ENCODE data around the gene TBX2. TPM values are rescaled to one million over a fixed set of nuclear protein-coding genes. Genes with fewer than 3 reads are reported as not detected.

The TBX2 gene
- polyA plus RNA-seq, 2 donors: 5.6 to 6.2 TPM

GRCh38 chr17:61449707-61450640, 50.3 kb downstream of the TBX2 start:
- H3K27me3 ChIP-seq (ENCODE audit: control insufficient read depth in 1 of 2, insufficient read depth in 2 of 2, low read length in 2 of 2): peaks cover 0 to 22% of the 10 kb centered on the region in 2 donors

GRCh38 chr17:61450641-61451537, 51.2 kb downstream of the TBX2 start:
- Histone ChIP-seq H3K27me3 (ENCODE audit: control insufficient read depth in 1 of 2, insufficient read depth in 2 of 2, low read length in 2 of 2) (peaks cover 3 to 23% of the 10 kb centered on the region in 2 donors), H3K27ac (ENCODE audit: low read depth in 2 of 2, low read length in 1 of 2) (no peak overlapping the region), H3K4me3 (ENCODE audit: low read depth in 1 of 2, low read length in 2 of 2) (no peak overlapping the region), H3K9me3 (ENCODE audit: control insufficient read depth in 2 of 2, insufficient read depth in 1 of 2, low read depth in 1 of 2, low read length in 1 of 2) (peaks cover 0 to 8% of the 10 kb centered on the region in 2 donors), H3K36me3 (ENCODE audit: control insufficient read depth in 2 of 2, insufficient read depth in 2 of 2, low read length in 1 of 2) (no peaks in the 10 kb centered on the region), H3K4me1 (ENCODE audit: control insufficient read depth in 2 of 2, insufficient read depth in 2 of 2, low read length in 1 of 2) (peaks cover 6 to 12% of the 10 kb centered on the region in 2 donors)
- WGBS, 2 donors: 81 to 83% methylated on average over 16 to 19 of the region's 19 CpGs

More at GRCh38 chr17:61449707-61450640, 50.3 kb downstream of the TBX2 start:
- WGBS, 2 donors: 89 to 90% methylated on average over 9 of the region's 9 CpGs
- H3K4me1 ChIP-seq (ENCODE audit: control insufficient read depth in 2 of 2, insufficient read depth in 2 of 2, low read length in 1 of 2): peaks cover 6 to 12% of the 10 kb centered on the region in 2 donors
- H3K9me3 ChIP-seq (ENCODE audit: control insufficient read depth in 2 of 2, insufficient read depth in 1 of 2, low read depth in 1 of 2, low read length in 1 of 2): peaks cover 0 to 8% of the 10 kb centered on the region in 2 donors
- H3K4me3 ChIP-seq (ENCODE audit: low read depth in 1 of 2, low read length in 2 of 2): no peak overlapping the region
- no peaks in the 10 kb centered on the region for H3K36me3 ChIP-seq (ENCODE audit: control insufficient read depth in 2 of 2, insufficient read depth in 2 of 2, low read length in 1 of 2)
- no peak overlapping the region for H3K27ac ChIP-seq (ENCODE audit: low read depth in 2 of 2, low read length in 1 of 2)

- peak overlapping the region in 1 of 2 donors; percentile 36 for H3K4me3 ChIP-seq (ENCODE audit: low read depth in 1 of 2, low read length in 2 of 2)
- peaks cover 9 to 23% of the 10 kb centered on the region in 2 donors for H3K27me3 ChIP-seq (ENCODE audit: control insufficient read depth in 1 of 2, insufficient read depth in 2 of 2, low read length in 2 of 2)
- H3K36me3 ChIP-seq (ENCODE audit: control insufficient read depth in 2 of 2, insufficient read depth in 2 of 2, low read length in 1 of 2): no peaks in the 10 kb centered on the region
- H3K9me3 ChIP-seq (ENCODE audit: control insufficient read depth in 2 of 2, insufficient read depth in 1 of 2, low read depth in 1 of 2, low read length in 1 of 2): peaks cover 0 to 11% of the 10 kb centered on the region in 2 donors
- WGBS, 2 donors: 8 to 30% methylated on average over 40 to 75 of the region's 75 CpGs
- no peak overlapping the region for H3K27ac ChIP-seq (ENCODE audit: low read depth in 2 of 2, low read length in 1 of 2)
- peaks cover 6 to 13% of the 10 kb centered on the region in 2 donors for H3K4me1 ChIP-seq (ENCODE audit: control insufficient read depth in 2 of 2, insufficient read depth in 2 of 2, low read length in 1 of 2)
Observed at GRCh38 chr17:61451538-61452300, 52.1 kb downstream of the TBX2 start.

- Histone ChIP-seq H3K27me3 (ENCODE audit: control insufficient read depth in 1 of 2, insufficient read depth in 2 of 2, low read length in 2 of 2) (peaks cover 9 to 23% of the 10 kb centered on the region in 2 donors), H3K4me3 (ENCODE audit: low read depth in 1 of 2, low read length in 2 of 2) (peak within 1 kb of the TSS in 1 of 2 donors; percentile 36), H3K4me1 (ENCODE audit: control insufficient read depth in 2 of 2, insufficient read depth in 2 of 2, low read length in 1 of 2) (peaks cover 6 to 19% of the 10 kb centered on the region in 2 donors), H3K27ac (ENCODE audit: low read depth in 2 of 2, low read length in 1 of 2) (no peak within 1 kb of the TSS), H3K9me3 (ENCODE audit: control insufficient read depth in 2 of 2, insufficient read depth in 1 of 2, low read depth in 1 of 2, low read length in 1 of 2) (peaks cover 0 to 11% of the 10 kb centered on the region in 2 donors), H3K36me3 (ENCODE audit: control insufficient read depth in 2 of 2, insufficient read depth in 2 of 2, low read length in 1 of 2) (no peaks in the 10 kb centered on the region)
- WGBS, 2 donors: 20 to 22% methylated on average over 56 to 59 of the region's 59 CpGs
Observed at GRCh38 chr17:61452301-61453290, 53.0 kb downstream of the TBX2 start, which contains the start of gene TBX4. TSS of gene TBX4 (plus strand) at chr17:61452422. CDS start at chr17:61456491, 4,069 bp downstream.

- no peak overlapping the region for H3K27ac ChIP-seq (ENCODE audit: low read depth in 2 of 2, low read length in 1 of 2)
- peaks cover 6 to 19% of the 10 kb centered on the region in 2 donors for H3K4me1 ChIP-seq (ENCODE audit: control insufficient read depth in 2 of 2, insufficient read depth in 2 of 2, low read length in 1 of 2)
- H3K27me3 ChIP-seq (ENCODE audit: control insufficient read depth in 1 of 2, insufficient read depth in 2 of 2, low read length in 2 of 2): peaks cover 14 to 25% of the 10 kb centered on the region in 2 donors
- WGBS, 2 donors: 33 to 54% methylated on average over 17 of the region's 17 CpGs
- H3K36me3 ChIP-seq (ENCODE audit: control insufficient read depth in 2 of 2, insufficient read depth in 2 of 2, low read length in 1 of 2): no peaks in the 10 kb centered on the region
- H3K9me3 ChIP-seq (ENCODE audit: control insufficient read depth in 2 of 2, insufficient read depth in 1 of 2, low read depth in 1 of 2, low read length in 1 of 2): peaks cover 0 to 11% of the 10 kb centered on the region in 2 donors
- no peak overlapping the region for H3K4me3 ChIP-seq (ENCODE audit: low read depth in 1 of 2, low read length in 2 of 2)
Observed at GRCh38 chr17:61453566-61454380, 54.1 kb downstream of the TBX2 start.

GRCh38 chr17:61454381-61455323, 55.0 kb downstream of the TBX2 start:
- Histone ChIP-seq H3K9me3 (ENCODE audit: control insufficient read depth in 2 of 2, insufficient read depth in 1 of 2, low read depth in 1 of 2, low read length in 1 of 2) (peaks cover 0 to 11% of the 10 kb centered on the region in 2 donors), H3K27me3 (ENCODE audit: control insufficient read depth in 1 of 2, insufficient read depth in 2 of 2, low read length in 2 of 2) (peaks cover 16 to 25% of the 10 kb centered on the region in 2 donors), H3K4me3 (ENCODE audit: low read depth in 1 of 2, low read length in 2 of 2) (no peak overlapping the region), H3K27ac (ENCODE audit: low read depth in 2 of 2, low read length in 1 of 2) (no peak overlapping the region), H3K4me1 (ENCODE audit: control insufficient read depth in 2 of 2, insufficient read depth in 2 of 2, low read length in 1 of 2) (peaks cover 6 to 19% of the 10 kb centered on the region in 2 donors), H3K36me3 (ENCODE audit: control insufficient read depth in 2 of 2, insufficient read depth in 2 of 2, low read length in 1 of 2) (no peaks in the 10 kb centered on the region)
- 23 to 43% methylated on average over 85 to 86 of the region's 86 CpGs for WGBS, 2 donors

GRCh38 chr17:61455324-61456060, 55.8 kb downstream of the TBX2 start:
- peaks cover 16 to 25% of the 10 kb centered on the region in 2 donors for H3K27me3 ChIP-seq (ENCODE audit: control insufficient read depth in 1 of 2, insufficient read depth in 2 of 2, low read length in 2 of 2)
- peaks cover 0 to 11% of the 10 kb centered on the region in 2 donors for H3K9me3 ChIP-seq (ENCODE audit: control insufficient read depth in 2 of 2, insufficient read depth in 1 of 2, low read depth in 1 of 2, low read length in 1 of 2)
- H3K4me3 ChIP-seq (ENCODE audit: low read depth in 1 of 2, low read length in 2 of 2): no peak overlapping the region
- H3K36me3 ChIP-seq (ENCODE audit: control insufficient read depth in 2 of 2, insufficient read depth in 2 of 2, low read length in 1 of 2): no peaks in the 10 kb centered on the region
- peaks cover 6 to 19% of the 10 kb centered on the region in 2 donors for H3K4me1 ChIP-seq (ENCODE audit: control insufficient read depth in 2 of 2, insufficient read depth in 2 of 2, low read length in 1 of 2)
- 72 to 77% methylated on average over 18 of the region's 18 CpGs for whole genome bisulfite sequencing, 2 donors
- no peak overlapping the region for H3K27ac ChIP-seq (ENCODE audit: low read depth in 2 of 2, low read length in 1 of 2)

Measured in esophagus (tissue), 2 donors.